HCEC 1CT (cell line): Measurements from ENCODE around the gene PRSS33.
A peak's percentile ranks its signal among the peaks of the same experiment; 100 is the strongest.

Experiments
- DNase-seq: peaks from one replicate; pipeline ENCODE4 v3.0.0-alpha.2; 2017

Gene PRSS33

GRCh38 chr16:2775765-2776499 lies 11.4 kb downstream of the PRSS33 start:
- no peak for DNase-seq

- no peak for DNase-seq
These were observed 12.1 kb downstream of the PRSS33 start for GRCh38 chr16:2775131-2775716.

GRCh38 chr16:2774161-2774891 lies 13.0 kb downstream of the PRSS33 start:
- DNase-seq, result no peak

GRCh38 chr16:2773188-2773968 lies 14.0 kb downstream of the PRSS33 start:
- DNase-seq, result peak; percentile 25

GRCh38 chr16:2771496-2772402 lies 15.6 kb downstream of the PRSS33 start:
- no peak for DNase-seq

- peak; percentile 23 for DNase-seq
These were observed 17.1 kb downstream of the PRSS33 start for GRCh38 chr16:2770057-2770951.

- DNase-seq, result no peak
These were observed 17.7 kb downstream of the PRSS33 start for GRCh38 chr16:2769675-2770056.

- DNase-seq, result no peak
These were observed 18.2 kb downstream of the PRSS33 start for GRCh38 chr16:2769100-2769529.

GRCh38 chr16:2768403-2769089 lies 18.8 kb downstream of the PRSS33 start:
- DNase-seq, result no peak

GRCh38 chr16:2767891-2768290 lies 19.5 kb downstream of the PRSS33 start:
- DNase-seq, result no peak

- no peak for DNase-seq
These were observed 20.1 kb downstream of the PRSS33 start for GRCh38 chr16:2767140-2767731.

GRCh38 chr16:2766430-2767139 lies 20.8 kb downstream of the PRSS33 start:
- no peak for DNase-seq

GRCh38 chr16:2765462-2766404 lies 21.6 kb downstream of the PRSS33 start:
- no peak for DNase-seq

- DNase-seq, result no peak
These were observed 22.6 kb downstream of the PRSS33 start for GRCh38 chr16:2764718-2765117.

GRCh38 chr16:2763173-2763572 lies 24.2 kb downstream of the PRSS33 start:
- no peak for DNase-seq

- DNase-seq, result no peak
These were observed 24.6 kb downstream of the PRSS33 start for GRCh38 chr16:2762711-2763110.

GRCh38 chr16:2761886-2762583 lies 25.3 kb downstream of the PRSS33 start:
- no peak for DNase-seq
